Medulla oblongata (tissue), 1 donor: ENCODE results near the gene RXRA.

Source experiments
- DNase-seq: peaks from one replicate; pipeline ENCODE4 v3.0.0-alpha.2; 2015; ENCODE audit errors: extremely low spot score

Gene RXRA

DNA sequence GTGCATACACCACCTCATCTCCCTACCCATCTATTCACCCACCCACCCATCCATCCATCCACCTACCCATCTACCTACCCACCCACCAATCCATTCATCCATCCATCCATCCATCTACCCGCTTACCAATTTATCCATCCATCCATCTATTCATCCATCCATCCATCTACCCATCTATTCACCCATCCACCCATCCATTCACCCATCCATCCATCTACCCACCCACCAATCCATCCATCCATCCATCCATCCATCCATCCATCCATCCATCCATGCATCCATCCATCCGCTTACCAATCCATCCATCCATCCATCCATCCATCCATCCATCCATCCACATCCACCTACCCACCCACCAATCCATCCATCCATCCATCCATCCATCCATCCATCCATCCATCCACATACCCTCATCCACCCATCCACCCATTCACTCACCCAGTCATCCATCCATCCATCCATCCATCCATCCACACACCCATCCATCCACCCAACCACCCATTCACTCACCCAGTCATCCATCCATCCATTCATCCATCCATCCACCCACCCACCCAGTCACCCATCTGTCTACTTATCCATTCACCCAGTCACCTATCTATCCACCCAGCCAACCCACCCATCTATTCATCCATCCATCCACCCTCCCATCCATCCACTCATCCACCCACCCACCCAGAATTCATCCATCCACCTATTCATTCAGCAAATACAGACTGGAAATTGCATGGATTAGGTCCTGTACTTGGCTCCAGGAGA is 125.6 kb downstream of the RXRA start:
- DNase-seq: no peak

DNA sequence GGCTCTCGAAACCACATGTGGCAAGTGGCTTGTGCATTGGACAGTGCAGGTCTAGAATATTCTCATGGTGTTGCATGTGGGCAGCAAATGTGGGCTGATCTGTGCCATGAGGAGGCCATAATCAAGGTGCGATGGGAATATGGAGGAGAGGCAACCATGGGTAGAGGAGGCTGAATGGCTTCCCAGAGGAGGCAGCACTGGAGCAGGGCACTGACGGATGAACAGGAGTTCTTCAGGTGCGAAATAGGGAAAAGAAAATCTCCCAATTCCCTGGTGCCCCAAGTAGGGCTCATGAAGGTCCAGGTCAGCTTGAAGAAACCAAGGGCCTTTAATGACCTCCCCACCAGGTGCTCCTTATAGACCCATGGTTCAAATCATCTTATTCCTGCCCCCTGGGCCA is 126.5 kb downstream of the RXRA start:
- no peak for DNase-seq

DNA sequence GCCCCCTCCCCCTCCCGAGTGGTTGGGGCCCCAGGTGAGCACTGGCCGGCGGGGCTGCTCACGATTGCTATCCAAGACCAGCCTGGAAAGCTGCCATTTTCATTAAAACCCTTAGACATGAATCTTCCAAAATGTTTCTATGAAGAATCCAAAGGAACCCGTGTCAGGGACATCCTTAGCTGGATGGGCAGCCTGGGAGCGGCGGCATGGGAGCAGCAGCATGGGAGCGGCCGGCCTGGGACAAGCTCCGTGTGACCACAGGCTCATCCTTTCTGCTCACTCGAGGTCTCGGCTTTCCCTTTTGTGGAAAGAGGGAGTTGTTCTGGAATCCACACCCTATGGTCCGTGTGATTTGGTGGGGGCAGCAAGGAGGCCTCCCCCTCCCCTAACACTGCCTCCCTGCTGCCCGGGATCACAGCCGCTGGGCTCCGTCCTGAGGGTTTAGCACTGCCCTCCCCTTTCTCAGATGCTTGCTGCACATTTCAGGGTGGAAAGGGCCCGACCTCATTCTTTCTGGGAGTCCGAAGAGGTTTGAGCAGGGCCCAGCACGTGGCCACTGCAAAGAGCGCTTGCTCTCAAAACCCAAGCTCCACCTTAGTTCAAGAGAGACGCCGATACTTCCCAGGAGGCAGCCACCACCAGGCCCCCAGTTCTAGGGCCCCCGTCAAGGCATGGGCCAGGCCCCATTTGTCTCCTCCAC is 127.7 kb downstream of the RXRA start:
- DNase-seq: no peak

DNA sequence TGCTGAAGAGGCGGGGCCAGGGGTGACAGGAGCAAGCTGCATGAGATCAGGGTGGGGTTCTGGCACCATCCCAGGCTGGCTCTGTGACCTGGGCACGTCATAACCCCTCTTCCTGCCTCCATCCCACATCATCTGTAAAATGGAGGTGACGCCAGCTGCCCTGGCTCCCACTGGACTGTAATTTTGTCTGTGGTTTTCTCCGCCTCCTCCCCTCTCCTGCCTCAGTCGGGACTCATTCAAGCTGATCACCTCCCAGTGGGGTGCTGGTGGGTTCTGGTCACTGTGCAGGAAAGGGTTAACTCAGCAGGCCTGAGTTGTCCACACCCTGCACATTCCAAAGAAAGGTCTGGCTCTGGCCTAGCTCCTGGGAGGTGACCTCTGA is 128.2 kb downstream of the RXRA start:
- no peak for DNase-seq

DNA sequence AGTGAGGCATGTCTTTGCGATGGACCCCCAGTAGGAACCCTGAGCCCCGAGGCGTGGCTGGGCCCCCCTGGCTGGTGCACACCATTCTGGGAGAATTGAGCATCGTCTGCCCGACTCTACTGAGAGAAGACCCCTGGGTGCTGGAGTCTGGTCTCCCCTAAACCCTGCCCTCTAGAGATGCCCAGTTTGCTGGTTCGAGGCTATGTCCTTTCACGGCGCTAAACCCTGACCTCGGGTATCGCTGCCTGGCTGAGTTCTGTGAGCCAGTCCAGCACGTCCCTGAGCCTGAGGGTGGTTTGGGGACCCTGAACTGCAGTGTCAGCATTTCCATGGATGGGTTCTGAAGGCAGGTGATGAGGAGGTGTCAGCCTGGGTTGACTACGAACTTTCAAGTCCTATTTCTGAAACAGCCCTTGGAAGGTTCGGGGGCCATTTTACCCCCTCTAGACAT is 128.8 kb downstream of the RXRA start:
- no peak for DNase-seq

DNA sequence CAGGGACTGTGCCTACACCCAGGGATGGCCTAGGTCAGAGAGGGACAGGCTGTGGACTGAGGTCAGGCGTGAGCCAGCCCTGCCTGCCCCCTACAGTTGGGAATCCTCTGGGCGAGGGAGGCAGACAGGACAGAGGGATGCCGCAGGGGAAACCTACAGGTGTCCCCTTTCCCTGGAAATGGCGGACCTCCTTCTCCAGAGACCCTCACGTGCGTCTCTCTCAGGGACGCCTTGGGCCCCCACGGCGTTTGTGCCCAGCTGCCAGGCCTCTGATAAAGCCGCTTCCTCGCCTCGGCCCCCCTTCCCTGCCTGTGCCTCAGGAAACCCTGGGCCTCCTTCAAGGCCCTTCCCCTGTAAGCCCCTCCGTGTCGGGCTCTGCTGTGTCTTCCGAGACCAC is 129.3 kb downstream of the RXRA start:
- DNase-seq: no peak

DNA sequence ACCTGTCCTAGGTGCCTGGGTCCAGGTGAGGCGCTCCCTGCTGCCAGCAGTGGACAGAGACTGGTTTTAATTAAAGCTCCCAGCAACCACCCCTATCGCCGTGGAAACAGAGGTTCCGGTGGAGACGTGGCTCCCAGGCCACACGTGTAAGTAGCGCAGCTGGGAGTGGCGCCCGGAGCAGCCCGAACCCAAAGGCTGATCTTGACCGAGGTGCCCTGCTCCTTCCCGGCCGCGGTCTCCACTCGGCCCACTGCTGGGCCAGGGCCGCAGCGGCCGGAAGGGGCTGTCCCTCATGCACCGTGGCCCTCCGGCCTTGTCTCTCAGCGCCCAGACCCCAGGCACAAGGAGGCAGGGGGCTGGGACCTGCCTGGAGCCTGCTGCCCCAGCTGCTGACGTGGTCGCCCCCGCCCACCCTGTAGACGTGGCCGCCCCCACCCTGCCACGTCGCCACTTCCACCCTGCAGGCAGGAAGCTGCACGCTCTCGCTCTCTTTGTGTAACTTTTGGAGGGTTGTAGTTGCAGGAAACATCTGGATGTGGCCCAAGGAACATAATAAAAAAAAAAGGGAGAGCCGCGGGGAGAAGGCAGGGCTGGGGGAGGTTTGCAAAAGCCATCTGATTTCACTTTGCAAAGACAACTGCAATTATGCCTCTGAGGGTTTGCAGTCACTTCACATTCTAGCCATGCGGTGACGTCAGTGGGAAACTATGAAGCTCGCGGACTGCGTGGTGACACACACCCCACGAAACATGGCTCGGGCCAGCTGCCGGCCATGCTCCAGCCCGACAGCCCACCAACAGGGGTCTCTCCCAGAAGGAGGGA is 129.9 kb downstream of the RXRA start:
- DNase-seq: peak; percentile 62

DNA sequence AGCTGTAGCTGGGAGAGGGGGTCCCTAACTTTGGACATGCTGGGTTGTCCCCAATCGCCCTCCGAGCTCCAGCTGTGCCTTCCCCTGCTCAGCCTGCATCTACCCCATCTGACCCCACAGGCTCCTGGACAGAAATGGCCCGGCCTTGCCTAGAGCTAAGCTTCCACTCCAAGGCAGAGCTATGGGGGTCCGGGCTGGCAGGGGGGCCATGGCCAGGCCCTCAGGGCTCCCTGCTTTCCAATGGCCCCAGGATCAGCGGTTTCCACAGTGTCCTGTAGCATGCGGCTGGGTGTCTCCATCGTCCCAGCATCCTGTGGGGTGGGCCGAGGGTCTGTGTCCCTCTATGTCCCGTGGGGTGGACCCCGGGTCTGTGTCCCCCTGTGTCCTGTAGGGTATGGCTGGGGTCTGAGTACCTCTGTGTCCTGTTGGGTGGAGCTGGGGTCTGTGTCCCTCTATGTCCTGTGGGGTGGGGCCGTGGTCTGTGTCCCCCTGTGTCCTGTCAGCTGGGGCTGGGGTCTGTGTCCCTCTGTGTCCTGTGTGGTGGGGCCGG is 130.6 kb downstream of the RXRA start:
- DNase-seq: no peak

DNA sequence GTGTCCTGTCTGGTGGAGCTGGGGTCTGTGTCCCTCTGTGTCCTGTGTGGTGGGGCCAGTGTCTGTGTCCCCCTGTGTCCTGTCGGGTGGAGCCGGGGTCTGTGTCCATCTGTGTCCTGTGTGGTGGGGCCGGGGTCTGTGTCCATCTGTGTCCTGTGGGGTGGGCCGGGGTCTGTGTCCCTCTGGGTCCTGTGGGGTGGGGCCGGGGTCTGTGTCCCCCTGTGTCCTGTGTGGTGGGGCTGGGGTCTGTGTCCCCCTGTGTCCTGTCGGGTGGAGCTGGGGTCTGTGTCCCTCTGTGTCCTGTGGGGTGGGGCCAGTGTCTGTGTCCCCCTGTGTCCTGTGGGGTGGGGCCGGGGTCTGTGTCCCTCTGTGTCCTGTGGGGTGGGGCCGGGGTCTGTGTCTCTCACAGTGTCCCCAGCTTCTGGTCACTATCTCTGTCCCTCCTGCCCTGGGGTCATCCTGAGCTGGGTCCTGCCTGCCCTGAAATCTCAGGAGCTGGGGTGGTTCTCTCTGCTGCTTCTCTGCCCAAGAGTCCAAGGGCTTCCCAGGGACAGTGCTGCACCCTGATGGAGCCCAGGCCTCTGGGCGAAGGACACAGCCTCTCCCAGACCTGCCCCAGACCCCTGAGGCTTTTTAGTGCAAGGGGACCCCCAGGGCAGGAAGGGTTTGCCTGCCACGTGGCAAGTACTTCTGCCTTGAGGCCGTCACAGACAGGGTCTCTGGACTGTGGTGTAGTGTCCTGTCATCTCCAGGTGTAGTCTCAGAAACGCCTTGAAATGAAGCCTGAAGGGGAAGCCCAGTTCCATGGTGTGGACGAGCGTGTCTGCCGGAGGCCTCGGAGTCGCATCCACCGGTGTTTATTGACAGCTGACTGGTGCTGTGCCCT is 131.3 kb downstream of the RXRA start:
- no peak for DNase-seq

DNA sequence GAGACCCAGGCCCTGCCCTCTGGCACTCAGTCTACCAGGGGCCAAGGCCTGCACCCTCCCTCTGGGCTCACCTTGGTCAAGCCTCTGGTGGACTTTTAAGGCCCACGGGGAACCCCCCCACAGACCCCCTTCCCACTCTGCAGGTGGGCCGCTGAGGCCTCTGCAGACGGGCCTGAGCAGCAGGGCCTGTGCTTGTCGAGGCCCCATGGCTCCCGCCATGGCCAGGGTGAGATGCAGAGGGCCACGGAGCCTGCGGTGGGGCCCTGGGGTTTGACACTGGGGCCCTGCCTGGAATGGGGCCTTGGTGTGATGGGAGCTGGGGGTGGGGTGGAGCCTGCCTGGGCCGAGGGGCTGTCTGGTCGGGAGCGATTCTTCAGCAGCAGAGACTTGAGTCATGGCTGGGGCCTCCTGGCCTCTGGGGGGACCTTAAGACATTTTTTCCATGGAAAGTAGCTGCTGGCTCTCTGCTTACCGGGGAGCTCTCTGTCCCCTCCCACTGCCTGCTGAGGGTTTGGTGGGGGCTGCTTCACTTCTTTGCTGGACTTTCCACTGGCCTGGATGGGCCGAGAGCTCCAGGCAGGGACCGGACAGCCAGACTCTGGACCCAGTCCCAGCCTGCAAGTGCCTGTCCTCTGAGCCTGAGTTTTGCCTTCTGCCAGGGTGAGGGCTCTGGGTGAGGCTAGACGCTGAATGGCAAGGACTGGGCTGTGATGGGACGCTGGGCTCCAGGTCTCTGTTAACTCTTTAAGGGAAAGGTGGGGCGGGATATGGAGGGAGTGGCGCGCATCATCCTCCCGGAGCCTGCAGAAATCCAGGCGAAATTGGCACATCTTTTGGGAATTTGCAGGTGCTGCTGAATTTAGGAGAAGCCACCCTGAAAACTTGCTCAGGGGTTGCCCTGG is 132.2 kb downstream of the RXRA start:
- DNase-seq: no peak

DNA sequence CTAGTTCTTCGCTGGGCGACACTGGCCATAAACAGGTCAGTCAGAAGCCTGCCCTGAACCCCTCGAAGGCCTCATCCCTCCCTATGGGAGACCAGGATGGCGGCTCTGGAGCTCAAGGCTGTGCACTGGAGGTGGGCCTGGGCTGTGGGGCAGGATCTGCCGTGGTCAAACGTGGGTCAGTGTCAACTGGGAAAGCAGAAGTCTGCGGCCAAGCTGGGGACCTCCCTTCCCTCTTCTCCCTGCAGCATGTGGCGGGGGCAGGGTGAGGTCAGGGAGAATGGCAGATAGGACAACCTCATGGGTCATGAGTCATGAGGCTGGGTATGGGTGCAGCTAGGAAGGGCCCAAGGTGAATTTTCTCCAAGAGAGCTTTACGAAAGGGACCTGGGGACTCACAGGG is 132.9 kb downstream of the RXRA start:
- DNase-seq: no peak

DNA sequence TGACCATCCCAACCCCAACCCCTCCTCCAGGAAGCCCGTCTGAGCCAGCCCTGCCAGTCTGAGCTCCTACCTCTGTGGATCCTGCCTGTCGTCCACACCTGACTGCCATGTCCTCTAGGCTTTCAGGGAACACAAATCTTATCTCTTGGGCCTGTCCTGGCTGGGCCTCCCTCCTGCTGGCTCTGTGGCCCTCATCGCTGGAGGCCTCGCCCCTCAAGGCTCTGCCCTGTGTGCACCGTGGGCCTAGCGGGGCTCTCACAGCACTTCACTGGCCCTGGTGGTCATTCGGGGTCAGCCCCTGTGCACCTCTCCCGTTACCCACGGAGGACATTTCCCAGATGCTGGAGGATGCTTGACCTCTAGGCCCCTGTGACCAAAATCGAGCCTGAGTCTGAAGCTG is 133.3 kb downstream of the RXRA start:
- no peak for DNase-seq

DNA sequence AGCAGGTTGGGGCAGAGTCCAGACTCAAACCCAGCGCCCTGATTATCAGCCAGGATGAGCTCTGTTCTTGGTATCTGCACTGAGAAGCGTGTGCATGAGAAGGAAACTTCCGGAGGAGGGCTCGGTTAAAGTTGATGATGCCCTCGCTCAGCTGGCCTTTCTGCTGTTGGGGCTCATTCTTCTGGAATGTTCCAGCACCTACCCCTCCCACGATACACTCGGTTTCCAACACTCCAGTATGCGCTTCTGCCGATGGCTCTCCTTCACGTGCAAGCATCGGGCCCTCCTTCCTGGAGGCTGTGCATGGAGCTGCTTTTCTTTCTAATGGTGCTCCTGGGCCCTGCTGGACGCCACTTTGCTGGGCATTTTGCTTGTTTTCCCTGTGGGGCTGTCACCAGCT is 134.0 kb downstream of the RXRA start:
- DNase-seq: no peak

DNA sequence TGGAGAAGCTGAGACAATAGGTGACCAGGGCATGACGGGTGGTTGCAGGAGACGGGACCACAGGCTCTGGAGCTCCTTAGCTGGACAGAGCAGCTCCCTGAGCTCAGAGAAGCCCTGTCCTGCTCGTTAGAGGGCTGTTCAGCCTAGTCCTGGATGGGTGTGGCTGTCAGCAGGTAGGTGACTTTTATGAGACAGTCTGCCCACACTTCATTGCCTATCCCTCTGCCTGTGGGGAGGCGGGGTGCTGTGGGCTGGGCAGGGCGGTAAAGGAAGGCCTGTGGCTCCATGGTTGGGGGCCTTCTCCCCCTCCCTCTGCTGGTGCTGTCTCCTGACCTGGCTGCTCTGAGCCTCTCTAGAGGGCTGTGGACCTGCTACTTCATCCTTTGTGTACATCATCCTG is 134.6 kb downstream of the RXRA start:
- no peak for DNase-seq

DNA sequence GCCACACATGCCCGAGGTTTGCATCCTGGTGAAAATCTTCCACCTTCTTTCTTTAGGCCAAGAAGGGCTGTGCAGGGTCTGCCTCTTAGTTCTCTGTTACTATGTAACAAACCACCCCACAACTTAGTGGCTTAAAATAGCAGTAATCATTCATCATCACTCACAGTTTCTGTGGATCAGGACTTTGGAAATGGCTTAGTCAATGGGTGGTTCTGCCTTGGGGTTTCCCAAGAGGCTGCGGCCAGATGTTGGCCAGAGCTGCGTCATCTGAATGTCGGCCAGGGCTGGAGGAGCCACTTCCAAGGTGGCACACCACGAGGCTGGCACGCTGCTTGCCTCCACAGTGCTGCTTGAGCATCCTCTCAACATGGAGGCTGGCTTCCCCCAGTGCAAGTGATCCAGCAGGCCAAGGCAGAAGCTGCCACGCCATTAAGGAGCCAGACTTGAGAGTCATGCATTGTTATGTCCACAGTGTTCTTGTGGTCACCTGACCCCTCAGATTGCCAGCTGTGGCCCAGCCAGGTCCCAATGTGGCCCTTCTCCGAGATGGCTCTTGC is 135.2 kb downstream of the RXRA start:
- DNase-seq: no peak

DNA sequence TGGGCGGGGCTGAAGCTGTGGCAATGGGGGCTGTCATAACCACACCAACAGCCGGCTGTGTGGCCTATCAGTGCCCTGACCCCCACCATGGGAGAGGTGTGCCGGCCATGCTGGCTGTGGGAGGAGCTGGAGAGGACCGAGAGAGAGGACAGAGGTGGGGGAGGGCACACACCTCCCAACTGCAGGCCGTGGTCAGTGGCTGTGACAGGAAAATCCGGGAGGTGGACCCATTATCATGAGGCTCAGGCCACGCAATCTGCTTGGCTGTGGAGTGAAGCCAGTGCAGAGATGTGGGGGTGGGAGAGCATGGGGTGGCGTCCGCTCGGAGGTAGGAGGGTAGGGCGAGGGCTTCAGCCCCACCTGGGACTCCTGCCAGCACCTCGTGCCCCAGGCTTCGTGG is 136.1 kb downstream of the RXRA start:
- no peak for DNase-seq

DNA sequence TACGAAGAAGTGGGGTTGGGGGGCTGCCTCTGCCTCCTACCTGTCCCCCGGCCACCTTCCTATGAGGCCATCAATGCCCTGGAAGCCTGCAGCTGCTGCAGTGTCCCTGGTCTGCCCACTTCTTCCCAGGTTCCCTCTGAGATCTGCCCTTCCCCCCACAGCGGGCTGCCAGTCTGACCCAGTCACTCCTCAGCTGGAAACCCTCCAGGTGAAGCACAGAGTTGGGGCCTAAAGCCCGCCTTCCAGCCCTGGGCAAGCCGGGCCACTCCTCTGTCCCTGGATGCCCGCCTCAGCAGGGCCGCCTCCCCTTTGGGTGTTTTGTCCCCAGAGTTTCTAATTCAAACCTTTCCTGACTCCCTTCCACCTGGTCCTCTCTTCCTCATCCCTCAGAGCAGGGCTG is 137.0 kb downstream of the RXRA start:
- no peak for DNase-seq

DNA sequence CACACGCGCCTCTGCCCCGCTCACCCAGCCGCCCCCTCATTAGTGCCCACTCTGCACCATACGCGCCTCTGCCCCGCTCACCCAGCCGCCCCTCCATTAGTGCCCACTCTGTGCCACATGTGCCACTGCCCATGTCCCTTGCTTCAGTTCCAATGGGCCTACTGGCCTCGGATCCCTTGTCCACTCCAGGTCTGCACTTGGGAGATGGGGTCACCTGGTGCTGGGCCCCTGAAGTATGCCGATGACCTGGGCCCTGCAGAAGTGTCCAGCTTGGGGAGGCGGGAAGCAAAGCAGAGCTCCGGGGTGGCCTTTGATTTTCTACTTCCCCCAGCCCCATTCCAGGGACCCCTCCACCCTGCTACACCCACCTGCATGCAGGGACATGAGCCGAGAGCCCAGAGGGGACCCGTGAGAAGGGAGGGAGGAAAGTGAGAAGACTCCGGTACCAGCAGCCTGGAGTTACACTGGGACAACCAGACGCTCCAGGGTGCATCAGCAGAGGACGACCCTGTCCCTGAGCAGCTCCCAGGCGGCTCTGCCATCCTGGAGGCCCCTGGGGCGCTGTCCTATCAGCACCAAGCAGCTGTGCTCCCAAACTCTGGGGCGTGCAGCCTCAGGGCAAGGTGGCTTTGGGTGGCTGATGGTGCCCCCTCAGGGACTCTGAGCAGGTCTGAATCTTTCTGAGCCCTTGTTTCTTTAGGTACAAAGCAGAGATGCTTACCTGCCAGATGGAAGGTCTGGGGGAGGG is 140.8 kb downstream of the RXRA start:
- no peak for DNase-seq

DNA sequence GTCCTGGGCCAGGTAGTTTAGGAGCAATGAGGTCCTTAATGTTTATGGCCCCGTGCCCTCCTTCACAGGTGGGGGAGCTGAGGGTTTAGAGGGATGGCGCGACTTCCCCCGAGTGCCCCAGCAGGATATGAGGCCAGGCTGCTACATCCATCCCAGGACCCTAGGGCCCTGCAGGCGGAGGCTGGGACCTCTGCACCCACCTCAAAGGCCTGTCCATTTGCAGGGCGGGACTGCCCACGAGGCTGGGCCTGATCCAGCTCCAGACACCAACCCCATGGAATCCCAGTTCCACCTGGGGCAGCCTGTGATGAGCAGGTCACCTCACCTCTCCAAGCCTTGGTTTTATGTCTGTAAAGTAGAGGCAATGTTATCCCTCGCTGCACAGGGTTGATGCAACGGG is 142.1 kb downstream of the RXRA start:
- DNase-seq: no peak
